Endothelial cell of umbilical vein (primary cell): ENCODE measurements around the gene ECPAS.

Source experiments
- CTCF ChIP-seq, 2 donors: IDR thresholded peaks; 1 replicate in 1 of 2; 2 replicates in 1 of 2; pipeline ENCODE4 v1.5.1; 2011; ENCODE audit warnings: low read length in 2 of 2, mild to moderate bottlenecking in 2 of 2, moderate library complexity in 2 of 2, control low read depth in 1 of 2, inconsistent platforms in 1 of 2, low read depth in 1 of 2; ENCODE audit not compliant: insufficient read depth in 1 of 2; ENCODE audit errors: extremely low read depth in 1 of 2
- EZH2 ChIP-seq: IDR thresholded peaks from 2 replicates; pipeline ENCODE4 v1.6.1; 2012; ENCODE audit warnings: borderline replicate concordance, low read depth, mild to moderate bottlenecking, moderate library complexity, low read length, inconsistent platforms; ENCODE audit not compliant: severe bottlenecking
- FOS ChIP-seq: IDR thresholded peaks from 2 replicates; pipeline ENCODE4 v1.6.1; 2011; ENCODE audit warnings: mild to moderate bottlenecking, low read length, moderate library complexity, borderline replicate concordance; ENCODE audit not compliant: insufficient read depth
- GATA2 ChIP-seq: IDR thresholded peaks from 2 replicates; pipeline ENCODE4 v1.7.0; 2011; ENCODE audit warnings: low read depth, mild to moderate bottlenecking, moderate library complexity, mixed read lengths, low read length; ENCODE audit not compliant: insufficient read length, insufficient read depth
- JUN ChIP-seq: IDR thresholded peaks from 2 replicates; pipeline ENCODE4 v1.6.1; 2011; ENCODE audit warnings: borderline replicate concordance, low read depth; ENCODE audit not compliant: insufficient read length, insufficient read depth
- MAX ChIP-seq: IDR thresholded peaks from 2 replicates; pipeline ENCODE4 v1.6.1; 2011; ENCODE audit not compliant: insufficient read depth, insufficient read length
- MYC ChIP-seq: IDR thresholded peaks from one replicate; pipeline ENCODE4 v1.6.1; 2011; ENCODE audit warnings: mild to moderate bottlenecking, low read depth, low read length
- POLR2A ChIP-seq: IDR thresholded peaks from 2 replicates; pipeline ENCODE4 v1.6.1; 2012; ENCODE audit warnings: low read depth, mild to moderate bottlenecking, control low read depth, low read length
- POLR2AphosphoS5 ChIP-seq: IDR thresholded peaks from 2 replicates; pipeline ENCODE4 v1.6.1; 2012; ENCODE audit warnings: low read depth, mild to moderate bottlenecking, control low read depth, low read length, moderate library complexity; ENCODE audit not compliant: insufficient read depth

DNA sequence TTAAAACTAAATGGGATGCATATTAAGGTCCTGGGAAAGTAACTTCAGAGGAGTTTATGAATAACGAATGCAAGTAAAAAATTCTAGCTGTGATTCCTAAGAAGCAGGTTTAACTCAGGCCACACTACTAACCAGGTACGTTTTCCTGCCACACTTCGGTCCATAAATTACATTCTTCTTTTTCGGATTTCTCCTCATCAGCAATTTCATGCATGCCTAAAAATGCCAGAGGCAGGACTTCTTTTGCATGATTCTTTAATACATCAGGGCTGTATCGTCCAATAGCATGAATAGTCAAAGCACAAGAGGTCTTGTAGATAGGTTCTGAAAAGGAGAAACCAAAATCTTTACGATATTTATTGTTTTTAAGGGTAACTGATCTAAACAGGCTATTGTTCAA lies 111.9 kb downstream of the ECPAS start:
- no peak for TF ChIP-seq EZH2
- TF ChIP-seq CTCF (IDR thresholded peaks at IDR 0.05; ENCODE audit: extremely low read depth in 1 of 2, insufficient read depth in 1 of 2, low read depth in 1 of 2, low read length in 2 of 2) = no peak
- TF ChIP-seq MAX = no peak
- TF ChIP-seq POLR2A = no peak
- no peak for TF ChIP-seq POLR2AphosphoS5
- no peak for TF ChIP-seq JUN
- no peak for TF ChIP-seq MYC
- TF ChIP-seq GATA2 = no peak
- TF ChIP-seq FOS = no peak
